Osteoblast (primary cell): ENCODE measurements around the gene C7orf33. TPM values are rescaled to one million over a fixed set of nuclear protein-coding genes. Genes with fewer than 3 reads are reported as not detected.
A peak's percentile ranks its signal among the peaks of the same experiment; 100 is the strongest.
"Not testable (repeated sequence)": the region's sequence is repeated elsewhere in the genome, so short reads cannot be mapped to it uniquely, and the experiment has no call there.

Source experiments
- DNase-seq: peaks from one replicate; pipeline ENCODE4 v3.0.0; 2011; ENCODE audit warnings: low spot score, mixed read lengths; ENCODE audit not compliant: insufficient read length; ENCODE audit errors: missing footprints
- H2AFZ ChIP-seq: 2 replicates; pipeline ENCODE4 v1.6.0; 2011; ENCODE audit warnings: mild to moderate bottlenecking, low read length
- H3K27ac ChIP-seq: 2 replicates; pipeline ENCODE4 v1.5.1; 2011; ENCODE audit warnings: mild to moderate bottlenecking, low read depth, low read length, moderate library complexity
- H3K27me3 ChIP-seq: 2 replicates; pipeline ENCODE4 v1.6.0; 2012; ENCODE audit warnings: mild to moderate bottlenecking, control low read depth, inconsistent platforms, low read length, moderate library complexity; ENCODE audit not compliant: insufficient read depth
- H3K36me3 ChIP-seq: 2 replicates; pipeline ENCODE4 v1.5.1; 2011; ENCODE audit warnings: mild to moderate bottlenecking, low read length, control low read depth, moderate library complexity; ENCODE audit not compliant: insufficient read depth
- H3K4me1 ChIP-seq: 2 replicates; pipeline ENCODE4 v1.5.1; 2011; ENCODE audit warnings: mild to moderate bottlenecking, low read length, control low read depth, moderate library complexity; ENCODE audit not compliant: insufficient read depth
- H3K4me2 ChIP-seq: 2 replicates; pipeline ENCODE4 v1.6.0; 2011; ENCODE audit warnings: mild to moderate bottlenecking, low read length; ENCODE audit not compliant: insufficient read depth
- H3K4me3 ChIP-seq: fragments of 200-600 bp; sonication (generic); 3 replicates; pipeline ENCODE4 v1.5.1; 2012; ENCODE audit warnings: mild to moderate bottlenecking, low read length, inconsistent platforms; ENCODE audit not compliant: insufficient read depth
- H3K79me2 ChIP-seq: 2 replicates; pipeline ENCODE4 v1.6.0; 2012; ENCODE audit warnings: mild to moderate bottlenecking, low read length, control low read depth, inconsistent platforms; ENCODE audit not compliant: insufficient read depth
- H3K9me3 ChIP-seq: 2 replicates; pipeline ENCODE4 v1.5.1; 2011; ENCODE audit warnings: low read depth, low read length, control low read depth
- H4K20me1 ChIP-seq: 2 replicates; pipeline ENCODE4 v1.6.0; 2012; ENCODE audit warnings: mild to moderate bottlenecking, low read length, control low read depth; ENCODE audit not compliant: insufficient read depth
- total RNA-seq: library from RNA; depleted of rRNA; stranded (reverse); fragments of >200 nt; gene quantifications from 2 replicates; pipeline ENCODE4 v1.2.3, GENCODE V29; 2012
- TF ChIP-seq, protein P1 (sequence below): IDR thresholded peaks from 2 replicates; pipeline ENCODE4 v1.5.1; 2011; ENCODE audit warnings: mild to moderate bottlenecking, low read depth, low read length, moderate library complexity; ENCODE audit errors: extremely low read depth

The C7orf33 gene
- total RNA-seq, 1 donor: not detected

DNA sequence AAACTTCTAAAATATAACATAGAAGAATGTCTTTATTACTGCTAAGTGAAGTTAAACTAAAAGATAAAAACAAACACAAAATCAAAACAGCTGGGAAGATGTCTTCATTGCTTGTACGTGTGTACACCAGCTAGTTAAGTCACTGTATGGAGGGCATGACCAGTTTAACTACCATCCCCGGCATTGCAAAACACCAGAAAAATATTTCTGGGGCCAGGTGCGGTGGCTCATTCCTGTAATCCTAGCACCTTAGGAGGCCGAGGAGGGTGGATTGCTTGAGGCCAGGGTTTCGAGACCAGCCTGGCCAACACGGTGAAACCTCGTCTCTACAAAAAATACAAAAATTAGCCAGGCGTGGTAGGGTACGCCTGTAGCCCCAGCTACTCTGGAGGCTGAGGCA lies 19.2 kb upstream of the C7orf33 start:
- H3K4me2 ChIP-seq: no peak overlapping the region
- H3K27ac ChIP-seq: no peak overlapping the region
- H3K9me3 ChIP-seq: no peaks in the 10 kb centered on the region
- TF ChIP-seq, protein P1, sequence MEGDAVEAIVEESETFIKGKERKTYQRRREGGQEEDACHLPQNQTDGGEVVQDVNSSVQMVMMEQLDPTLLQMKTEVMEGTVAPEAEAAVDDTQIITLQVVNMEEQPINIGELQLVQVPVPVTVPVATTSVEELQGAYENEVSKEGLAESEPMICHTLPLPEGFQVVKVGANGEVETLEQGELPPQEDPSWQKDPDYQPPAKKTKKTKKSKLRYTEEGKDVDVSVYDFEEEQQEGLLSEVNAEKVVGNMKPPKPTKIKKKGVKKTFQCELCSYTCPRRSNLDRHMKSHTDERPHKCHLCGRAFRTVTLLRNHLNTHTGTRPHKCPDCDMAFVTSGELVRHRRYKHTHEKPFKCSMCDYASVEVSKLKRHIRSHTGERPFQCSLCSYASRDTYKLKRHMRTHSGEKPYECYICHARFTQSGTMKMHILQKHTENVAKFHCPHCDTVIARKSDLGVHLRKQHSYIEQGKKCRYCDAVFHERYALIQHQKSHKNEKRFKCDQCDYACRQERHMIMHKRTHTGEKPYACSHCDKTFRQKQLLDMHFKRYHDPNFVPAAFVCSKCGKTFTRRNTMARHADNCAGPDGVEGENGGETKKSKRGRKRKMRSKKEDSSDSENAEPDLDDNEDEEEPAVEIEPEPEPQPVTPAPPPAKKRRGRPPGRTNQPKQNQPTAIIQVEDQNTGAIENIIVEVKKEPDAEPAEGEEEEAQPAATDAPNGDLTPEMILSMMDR: no peak
- H2AFZ ChIP-seq: no peak overlapping the region
- H3K4me1 ChIP-seq: no peaks in the 10 kb centered on the region
- H3K27me3 ChIP-seq: no peaks in the 10 kb centered on the region
- no peak for DNase-seq
- no peaks in the 10 kb centered on the region for H4K20me1 ChIP-seq
- H3K4me3 ChIP-seq: no peak overlapping the region
- H3K79me2 ChIP-seq: no peaks in the 10 kb centered on the region
- no peaks in the 10 kb centered on the region for H3K36me3 ChIP-seq

DNA sequence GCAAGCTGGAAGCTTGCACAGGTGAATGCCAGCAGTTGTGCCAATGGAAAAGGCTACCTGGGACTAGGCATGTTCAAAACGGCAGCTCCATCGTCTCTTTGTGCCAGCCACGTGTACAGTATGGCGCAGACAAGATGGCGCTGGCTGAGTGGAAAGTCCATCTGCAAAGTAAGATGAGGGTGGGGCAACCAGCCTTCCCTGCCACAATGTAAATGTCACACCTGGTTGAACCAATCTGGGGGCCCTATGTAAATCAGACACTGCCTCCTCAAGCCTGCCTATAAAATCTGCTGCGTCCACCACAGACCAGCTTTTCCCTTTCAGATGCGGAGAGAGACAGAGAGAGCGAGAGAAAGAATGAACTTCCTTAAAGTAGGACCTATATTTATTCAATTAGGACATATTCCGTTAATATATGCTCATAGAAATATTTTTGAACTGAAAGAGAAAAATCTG lies 18.5 kb upstream of the C7orf33 start:
- Histone ChIP-seq H3K9me3 (no peaks in the 10 kb centered on the region), H4K20me1 (no peaks in the 10 kb centered on the region), H3K4me2 (no peak overlapping the region), H3K79me2 (no peaks in the 10 kb centered on the region), H3K27me3 (no peaks in the 10 kb centered on the region), H3K27ac (no peak overlapping the region), H3K4me3 (no peak overlapping the region), H2AFZ (no peak overlapping the region), H3K4me1 (no peaks in the 10 kb centered on the region), H3K36me3 (no peaks in the 10 kb centered on the region)
- no peak for DNase-seq
- TF ChIP-seq, protein P1: no peak

DNA sequence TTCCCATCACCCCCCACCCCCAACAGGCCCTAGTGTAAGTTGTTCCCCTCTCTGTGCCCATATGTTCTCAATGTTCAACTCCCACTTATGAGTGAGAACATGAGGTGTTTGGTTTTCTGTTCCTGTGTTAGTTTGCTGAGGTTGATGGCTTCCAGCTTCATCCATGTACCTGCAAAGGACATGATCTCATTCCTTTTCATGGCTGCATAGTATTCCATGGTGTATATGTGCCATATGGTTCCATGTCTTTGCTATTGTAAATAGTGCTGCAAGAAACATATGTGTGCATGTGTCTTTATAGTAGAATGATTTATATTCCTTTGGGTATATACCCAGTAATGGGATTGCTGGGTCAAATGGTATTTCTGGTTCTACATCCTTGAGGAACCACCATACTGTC lies 17.0 kb upstream of the C7orf33 start:
- H3K27me3 ChIP-seq, H3K27ac ChIP-seq, H3K4me3 ChIP-seq, H2AFZ ChIP-seq, H3K36me3 ChIP-seq, H3K4me2 ChIP-seq, H3K79me2 ChIP-seq, H3K4me1 ChIP-seq, DNase-seq, H4K20me1 ChIP-seq, H3K9me3 ChIP-seq: not testable (repeated sequence)

DNA sequence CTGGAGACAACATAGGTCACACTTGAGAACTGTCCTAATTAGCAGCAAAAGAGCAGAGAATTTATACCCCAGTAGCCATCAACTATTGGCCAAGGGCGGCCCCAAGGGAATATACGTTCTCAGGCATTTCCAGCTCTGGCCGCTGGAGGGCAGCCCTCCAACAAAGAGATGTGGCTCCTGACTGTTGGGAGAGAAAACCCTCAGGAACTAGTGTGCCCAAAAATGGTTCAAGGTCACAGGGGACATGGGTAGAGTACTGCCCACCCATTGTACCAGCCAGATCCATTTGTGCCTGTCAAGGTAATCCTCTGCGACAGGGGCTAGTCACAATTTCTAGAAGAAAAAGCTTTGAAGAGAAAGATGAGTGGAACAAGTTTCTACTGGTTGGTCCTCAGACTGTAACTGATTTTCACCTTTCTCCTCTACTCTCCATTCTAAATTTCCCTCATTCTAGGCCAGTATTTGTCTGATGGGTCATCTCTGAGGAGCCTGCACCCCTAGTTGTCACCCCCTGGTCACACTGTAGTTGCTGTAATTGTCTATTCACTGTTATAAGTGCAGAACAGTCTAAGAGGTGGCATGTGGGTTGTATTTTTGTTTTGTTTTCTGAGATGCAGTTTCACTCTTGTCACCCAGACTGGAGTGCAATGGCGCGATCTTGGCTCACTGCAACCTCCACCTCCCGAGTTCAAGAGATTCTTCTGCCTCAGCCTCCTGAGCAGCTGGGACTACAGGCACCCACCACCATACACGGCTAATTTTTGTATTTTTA lies 14.7 kb upstream of the C7orf33 start:
- H3K27me3 ChIP-seq: no peaks in the 10 kb centered on the region
- H3K4me3 ChIP-seq: no peak overlapping the region
- no peaks in the 10 kb centered on the region for H3K79me2 ChIP-seq
- H2AFZ ChIP-seq: no peak overlapping the region
- DNase-seq: peak; percentile 62
- no peaks in the 10 kb centered on the region for H4K20me1 ChIP-seq
- H3K4me1 ChIP-seq: no peaks in the 10 kb centered on the region
- H3K36me3 ChIP-seq: no peaks in the 10 kb centered on the region
- no peaks in the 10 kb centered on the region for H3K9me3 ChIP-seq
- H3K4me2 ChIP-seq: no peak overlapping the region
- H3K27ac ChIP-seq: no peak overlapping the region
- TF ChIP-seq, protein P1: peak; percentile 93
